8988T (cell line): ENCODE results near the gene UBALD2.
"Not testable (repeated sequence)": the region's sequence is repeated elsewhere in the genome, so short reads cannot be mapped to it uniquely, and the experiment has no call there.

Experiments used
- DNase-seq: peaks from one replicate; pipeline ENCODE4 v3.0.0; 2011

The UBALD2 gene

DNA sequence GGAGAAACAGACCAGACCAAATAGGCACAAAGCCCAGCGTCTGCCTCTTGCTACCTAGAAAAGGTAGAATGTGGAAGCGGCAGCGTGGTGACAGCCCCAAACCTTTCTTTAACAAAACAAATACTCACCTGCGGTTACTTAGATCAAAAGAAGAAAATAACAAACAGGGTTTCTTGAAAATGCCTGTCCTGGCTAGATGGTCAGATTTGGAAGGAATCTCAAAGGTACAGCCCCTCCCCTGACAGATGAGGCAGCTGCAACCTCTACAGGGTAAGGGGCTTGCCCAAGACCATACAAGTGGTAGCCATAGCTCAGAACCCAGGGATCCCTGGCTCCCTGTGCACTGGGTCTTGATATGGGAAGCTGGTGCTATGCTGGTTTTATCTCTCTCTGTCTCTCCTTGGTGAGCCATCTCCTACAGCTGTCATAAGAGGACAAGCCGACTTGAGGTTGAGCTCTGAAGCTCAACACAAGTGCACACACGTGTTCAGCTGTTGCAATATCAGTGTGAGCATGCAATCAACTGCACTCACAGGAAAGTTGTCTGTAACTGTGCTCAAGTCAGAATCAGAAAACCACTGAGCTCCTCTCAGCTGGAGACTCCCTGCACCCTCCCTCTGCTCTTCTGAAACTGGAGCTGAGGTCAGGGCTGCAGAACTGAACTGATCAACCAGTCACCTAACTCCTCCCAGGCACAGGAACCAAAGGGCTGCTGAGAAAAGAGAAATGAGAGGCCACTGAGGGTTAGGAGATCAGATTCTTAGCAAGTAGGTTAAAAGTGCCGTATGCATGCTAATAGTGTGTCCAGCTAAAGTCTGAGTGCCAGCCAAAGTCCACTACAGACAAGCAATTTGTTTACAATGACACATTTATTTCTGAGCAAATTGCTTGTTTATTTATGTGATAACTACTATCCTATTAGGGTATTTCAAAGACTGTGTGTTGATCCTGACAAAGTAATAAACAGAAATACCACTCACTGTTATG lies 18.8 kb upstream of the UBALD2 start:
- no peak for DNase-seq

DNA sequence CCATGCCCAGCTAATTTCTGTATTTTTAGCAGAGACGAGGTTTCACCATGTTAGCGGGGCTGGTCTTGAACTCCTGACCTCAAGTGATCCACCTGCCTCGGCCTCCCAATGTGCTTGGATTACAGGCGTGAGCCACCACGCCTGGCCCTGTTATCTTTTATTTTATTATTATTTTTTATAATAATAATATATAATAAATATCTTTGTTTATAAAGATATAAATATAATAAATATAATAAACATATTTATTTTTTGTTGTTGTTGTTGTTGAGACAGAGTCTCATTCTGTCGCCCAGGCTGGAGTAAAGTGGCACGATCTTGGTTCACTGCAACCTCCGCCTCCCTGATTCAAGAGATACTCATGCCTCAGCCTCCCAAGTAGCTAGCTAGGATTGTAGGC lies 17.8 kb upstream of the UBALD2 start:
- DNase-seq, result no peak

DNA sequence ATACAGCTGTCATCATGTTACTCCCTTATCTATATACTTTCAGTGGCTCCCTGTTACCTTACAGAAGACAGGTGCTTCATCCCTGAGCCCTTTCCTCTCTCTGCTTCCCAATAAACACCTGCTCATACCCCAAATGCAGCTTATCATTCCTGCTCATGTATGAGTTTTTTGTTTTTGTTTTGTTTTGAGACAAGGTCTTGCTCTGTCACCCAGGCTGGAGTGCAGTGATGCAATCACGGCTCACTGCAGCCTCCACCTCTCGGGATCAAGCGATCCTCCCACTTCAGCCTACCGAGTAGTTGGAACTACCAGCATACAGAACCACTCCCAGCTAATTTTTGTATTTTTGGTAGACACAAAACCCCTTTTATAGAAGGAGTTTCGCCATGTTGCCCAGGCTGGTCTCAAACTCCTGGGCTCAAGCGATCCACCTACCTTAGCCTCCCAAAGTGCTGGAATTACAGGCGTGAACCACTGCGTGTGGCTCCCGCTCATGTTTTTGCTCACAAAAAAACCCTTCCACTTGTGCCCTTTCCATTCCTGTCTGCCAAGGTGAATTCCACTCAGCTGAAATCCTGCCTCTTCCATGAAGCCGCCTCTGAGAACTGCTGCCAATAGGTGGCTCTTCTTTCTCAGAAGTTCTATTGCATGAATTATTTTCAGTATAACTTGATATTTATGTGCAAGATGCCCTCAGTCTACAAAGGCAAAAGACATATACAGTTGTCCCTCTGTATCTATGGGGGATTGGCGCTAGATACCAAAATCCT lies 16.9 kb upstream of the UBALD2 start:
- no peak for DNase-seq

DNA sequence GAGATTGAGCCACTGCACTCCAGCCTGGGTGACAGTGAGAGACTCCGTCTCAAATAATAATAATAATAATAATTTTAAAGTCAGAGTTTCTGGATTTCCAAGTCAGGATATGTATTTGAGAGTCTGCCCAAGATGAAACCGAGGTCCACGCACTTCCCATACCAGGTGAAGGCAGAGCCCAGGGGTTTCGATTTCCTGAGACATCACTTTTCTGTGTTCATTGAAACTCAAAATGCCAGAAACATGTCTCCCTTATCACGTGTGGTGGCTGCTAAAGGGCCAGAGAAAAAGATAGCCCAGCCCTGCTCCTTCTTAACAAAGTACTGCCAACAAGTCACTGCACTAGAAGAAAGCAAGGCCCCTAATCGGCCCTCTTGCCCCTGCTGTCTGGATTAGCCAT lies 15.0 kb upstream of the UBALD2 start:
- no peak for DNase-seq

DNA sequence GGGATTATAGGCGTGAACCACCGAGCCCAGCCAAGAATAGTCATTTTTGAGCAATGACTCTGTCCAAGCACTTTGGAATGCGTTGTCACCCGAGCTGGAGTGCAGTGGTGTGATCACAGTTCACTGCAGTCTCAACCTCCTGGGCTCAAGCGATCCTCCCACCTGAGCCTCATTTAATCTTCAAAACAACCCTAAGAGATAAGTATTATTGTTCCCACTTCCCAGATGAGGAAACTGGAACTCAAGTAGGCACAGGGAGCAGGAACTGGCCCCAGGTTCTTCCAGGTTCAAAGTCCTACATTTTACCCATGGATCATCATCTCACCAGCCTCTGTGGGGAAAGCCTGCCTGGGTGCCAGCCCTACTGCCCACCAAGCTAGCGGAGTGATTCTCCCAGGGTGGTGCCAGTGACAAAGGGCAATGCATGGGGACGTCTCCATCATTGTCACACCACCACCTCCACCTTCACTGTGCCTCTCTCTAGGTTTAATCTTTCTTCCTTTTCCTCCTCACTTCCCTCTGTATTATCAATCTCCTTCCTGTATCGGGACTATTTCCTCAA lies 13.6 kb upstream of the UBALD2 start:
- DNase-seq, result no peak

DNA sequence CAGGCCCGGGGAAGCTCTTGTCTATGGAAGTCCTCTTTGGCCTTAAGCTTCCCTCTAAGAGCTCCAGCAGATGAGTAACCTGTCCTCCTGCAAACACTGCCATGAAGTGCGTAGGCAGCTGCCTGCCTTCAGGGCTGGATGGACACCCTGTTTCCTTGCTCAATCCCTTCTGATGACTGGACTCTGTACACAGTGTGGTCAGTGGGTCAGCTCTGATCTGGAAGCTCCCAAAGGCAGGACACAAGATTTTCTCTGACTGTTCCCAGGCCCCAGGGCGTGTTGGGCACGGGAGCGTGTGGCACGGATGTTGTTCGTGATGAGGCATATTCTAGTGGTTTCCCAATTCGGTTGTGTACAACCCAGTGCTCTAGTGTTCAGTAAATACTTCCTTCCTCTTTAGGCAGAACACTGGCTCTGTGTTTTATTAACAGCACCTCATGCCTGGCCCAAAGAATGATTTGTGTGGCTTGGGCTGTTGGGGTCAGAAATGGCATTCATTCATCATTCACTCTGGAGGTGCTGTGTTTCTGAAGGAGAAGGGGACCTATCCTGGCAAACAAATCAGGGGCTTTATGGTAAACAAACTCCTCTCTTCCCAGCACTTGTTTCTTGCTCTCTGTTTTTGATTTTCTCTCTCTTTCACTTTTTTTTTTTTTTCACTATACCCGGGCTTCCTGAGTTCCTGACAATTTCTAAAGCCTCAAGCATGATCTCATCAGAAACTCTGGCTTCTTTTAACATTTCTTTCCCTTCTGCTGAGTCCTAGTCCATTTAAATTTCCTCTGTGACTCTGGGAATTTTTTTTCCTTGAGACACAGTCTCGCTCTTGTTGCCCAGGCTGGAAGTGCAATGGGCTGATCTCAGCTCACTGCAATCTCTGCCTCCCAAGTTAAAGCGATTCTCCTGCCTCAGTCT lies 12.9 kb upstream of the UBALD2 start:
- DNase-seq, result no peak

DNA sequence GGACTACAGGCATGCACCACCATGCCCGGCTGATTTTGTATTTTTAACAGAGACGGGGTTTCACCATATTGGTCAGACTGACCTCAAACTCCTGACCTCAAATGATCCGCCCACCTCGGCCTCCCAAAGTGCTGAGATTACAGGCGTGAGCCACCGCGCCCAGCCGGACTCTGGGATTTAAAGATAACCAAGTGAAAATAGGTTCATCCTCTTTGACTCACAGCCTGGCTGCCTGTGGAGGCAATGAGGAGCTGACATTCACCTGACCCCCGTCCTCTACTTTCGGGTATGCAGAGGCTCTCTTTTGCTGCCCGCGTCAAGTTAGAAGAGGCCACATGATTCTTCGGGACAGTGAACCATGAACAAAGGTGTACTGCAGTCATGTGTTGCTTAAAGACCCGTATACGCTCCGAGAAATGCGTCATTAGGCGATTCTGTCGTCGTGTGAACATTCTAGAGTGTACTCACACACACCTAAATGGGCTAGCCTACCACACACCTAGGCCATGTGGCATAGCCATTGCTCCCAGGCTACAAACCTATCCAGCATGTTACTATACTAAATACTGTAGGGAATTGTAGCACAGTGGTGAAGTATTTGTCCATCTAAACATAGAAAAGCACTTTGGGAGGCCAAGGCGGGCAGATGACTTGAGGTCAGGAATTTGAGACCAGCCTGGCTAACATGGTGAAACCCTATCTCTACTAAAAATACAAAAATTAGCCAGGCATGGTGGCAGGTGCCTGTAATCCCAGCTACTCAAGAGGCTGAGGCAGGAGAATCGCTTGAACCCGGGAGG lies 12.0 kb upstream of the UBALD2 start:
- not testable (repeated sequence) for DNase-seq

DNA sequence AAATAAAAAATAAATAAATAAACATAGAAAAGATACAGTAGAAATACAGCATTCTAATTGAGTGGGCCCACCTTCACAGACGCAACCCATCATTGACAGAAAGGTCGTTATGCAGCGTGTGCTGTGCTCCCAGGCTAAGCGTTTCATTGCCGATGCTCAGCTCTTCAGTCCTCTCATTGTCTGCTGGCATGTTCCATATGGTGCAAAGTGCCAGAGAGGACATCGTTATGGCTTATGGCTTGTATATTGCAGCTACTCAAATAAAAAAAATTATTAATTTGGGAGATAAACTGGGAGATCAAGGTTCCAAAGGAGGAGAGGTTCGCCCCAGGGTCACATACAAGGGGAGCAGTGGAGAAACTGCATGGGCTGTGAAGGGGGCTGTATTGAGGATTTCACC lies 11.3 kb upstream of the UBALD2 start:
- DNase-seq, result no peak

DNA sequence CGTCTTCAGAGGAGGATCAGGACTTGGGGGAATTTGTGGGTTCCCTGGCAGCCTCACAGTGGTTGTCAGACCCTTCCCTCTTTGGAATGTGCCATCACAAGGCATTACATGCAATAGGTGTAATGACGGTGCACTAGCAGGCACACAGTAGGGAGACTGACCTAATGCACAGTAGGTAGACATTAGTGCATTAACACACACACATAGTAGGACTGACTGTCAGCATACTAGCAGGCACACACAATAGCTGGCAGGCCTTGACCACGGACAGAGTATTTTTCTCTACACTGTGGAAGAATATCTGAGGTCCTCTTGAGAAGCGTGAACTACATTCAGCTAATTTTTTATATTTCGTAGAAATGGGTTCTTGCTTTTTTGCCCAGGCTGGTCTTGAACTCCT lies 10.9 kb upstream of the UBALD2 start:
- no peak for DNase-seq

DNA sequence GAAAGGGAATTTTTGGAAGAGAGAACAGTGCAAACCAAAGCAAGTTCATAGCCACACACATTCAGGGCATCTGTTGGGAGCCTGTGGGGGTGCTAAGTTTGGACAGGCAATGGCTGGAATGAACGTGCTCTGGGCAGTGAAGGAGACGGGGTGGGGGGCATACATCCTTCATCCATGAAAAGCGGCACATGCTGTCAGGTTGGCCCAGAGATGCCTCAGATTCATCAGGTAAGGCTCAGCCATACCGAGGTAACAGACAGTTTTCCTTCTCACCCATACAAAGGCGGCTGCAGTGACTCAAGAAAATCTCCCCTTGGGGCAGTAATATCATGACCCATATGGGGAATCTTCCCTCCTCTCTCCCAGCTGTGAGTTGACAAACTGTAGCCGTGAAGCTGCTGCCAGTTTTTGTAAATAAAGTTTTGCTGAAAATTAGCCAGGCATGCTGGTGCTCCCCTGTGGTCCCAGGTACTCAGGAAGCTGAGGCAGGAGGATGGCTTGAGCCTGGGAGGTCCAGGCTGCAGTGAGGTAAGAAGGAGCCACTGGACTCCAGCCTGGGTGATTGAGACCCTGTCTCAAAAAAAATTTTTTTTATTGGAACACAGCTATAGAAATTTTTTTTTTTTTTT lies 9.2 kb upstream of the UBALD2 start:
- DNase-seq, result no peak

DNA sequence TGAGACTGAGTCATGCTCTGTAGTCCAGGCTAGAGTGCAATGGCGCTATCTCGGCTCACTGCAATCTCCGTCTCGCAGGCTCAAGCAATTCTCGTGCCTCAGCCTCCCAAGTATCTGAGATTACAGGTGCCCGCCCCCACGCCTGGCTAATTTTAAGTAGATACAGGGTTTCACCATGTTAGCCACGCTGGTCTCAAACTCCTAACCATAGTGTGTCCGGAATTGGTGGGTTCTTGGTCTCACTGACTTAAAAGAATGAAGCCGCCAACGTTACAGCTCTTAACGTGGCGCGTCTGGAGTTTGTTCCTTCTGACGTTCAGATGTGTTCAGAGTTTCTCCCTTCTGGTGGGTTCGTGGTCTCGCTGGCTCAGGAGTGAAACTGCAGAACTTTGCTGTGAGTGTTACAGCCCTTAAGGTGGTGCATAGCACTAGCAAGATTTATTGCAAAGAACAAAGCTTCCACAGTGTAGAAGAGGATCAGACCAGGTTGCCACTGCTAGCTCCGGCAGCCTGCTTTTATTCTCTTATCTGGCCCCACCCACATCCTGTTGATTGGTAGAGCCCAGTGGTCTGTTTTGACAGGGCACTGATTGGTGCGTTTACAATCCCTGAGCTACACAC lies 8.6 kb upstream of the UBALD2 start:
- DNase-seq, result not testable (repeated sequence)

DNA sequence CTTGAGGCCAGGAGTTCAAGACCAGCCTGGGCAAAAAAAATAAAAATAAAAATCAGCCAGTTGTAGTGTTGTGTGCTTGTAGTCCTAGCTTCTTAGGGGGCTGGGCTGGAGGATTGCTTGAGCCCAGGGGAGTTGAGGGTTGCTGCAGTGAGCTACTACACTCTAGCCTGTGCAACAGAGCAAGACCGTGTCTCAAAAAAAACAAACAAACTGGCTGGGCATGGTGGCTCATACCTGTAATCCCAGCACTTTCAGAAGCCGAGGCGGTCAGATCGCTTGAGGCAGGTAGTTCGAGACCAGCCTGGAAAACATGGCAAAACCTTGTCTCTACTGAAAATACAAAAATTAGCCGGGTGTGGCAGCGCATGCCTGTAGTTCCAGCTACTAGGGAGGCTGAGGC lies 4.9 kb upstream of the UBALD2 start:
- DNase-seq, result no peak

DNA sequence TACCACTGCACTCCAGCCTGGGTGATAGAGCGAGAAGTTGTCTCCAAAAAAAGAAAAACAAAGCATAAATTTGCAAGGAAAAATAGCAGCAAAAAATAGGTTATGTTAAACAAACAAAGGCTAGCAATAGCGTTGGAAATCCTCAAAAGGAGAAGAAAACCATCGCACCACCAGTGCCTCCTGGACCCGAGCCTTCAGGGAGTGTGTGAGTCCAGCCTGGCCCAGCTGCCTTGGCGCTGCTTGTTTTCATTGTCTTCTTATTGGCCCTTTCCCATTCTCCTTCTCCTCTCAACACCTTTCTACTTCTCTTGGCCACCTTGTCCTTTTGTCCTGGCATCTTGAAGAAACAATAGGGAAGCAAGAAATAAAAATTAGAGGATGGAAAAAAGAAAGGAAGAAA lies 4.5 kb upstream of the UBALD2 start:
- DNase-seq, result no peak

DNA sequence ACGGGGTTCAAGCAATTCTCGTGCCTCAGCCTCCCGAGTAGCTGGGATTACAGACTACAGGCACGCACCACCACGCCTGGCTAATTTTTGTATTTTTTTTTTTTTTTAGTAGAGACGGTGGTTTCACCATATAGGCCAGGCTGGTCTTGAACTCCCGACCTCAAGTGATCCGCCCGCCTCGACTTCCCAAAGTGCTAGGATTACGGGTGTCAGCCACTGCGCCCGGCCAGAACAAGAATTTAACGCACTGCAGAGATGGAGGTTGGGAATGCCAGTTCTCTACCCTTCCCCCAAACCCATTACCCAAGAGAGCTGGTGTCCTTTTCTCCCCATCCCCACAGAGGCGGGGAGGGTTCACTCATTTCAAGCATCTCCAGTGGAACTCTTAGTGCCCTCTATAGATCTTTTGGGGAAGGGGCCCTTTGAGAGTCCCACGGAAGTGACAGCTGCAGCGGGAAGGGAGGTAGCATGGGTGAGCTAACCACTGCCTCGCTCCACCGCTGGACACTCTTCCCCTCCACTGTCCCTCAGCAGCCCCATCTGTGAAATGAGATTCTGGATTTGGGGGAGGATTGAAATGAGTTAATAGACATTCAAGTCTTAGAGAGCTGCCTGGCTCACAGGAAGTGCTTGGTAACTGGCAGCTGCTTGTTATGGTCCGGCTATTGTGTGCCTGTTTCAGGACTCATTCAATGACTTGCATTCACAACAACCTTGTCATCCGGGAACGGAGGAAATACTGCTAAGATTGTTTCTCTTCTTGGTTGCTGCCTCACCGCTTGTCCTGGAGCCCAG lies 3.5 kb upstream of the UBALD2 start:
- no peak for DNase-seq

DNA sequence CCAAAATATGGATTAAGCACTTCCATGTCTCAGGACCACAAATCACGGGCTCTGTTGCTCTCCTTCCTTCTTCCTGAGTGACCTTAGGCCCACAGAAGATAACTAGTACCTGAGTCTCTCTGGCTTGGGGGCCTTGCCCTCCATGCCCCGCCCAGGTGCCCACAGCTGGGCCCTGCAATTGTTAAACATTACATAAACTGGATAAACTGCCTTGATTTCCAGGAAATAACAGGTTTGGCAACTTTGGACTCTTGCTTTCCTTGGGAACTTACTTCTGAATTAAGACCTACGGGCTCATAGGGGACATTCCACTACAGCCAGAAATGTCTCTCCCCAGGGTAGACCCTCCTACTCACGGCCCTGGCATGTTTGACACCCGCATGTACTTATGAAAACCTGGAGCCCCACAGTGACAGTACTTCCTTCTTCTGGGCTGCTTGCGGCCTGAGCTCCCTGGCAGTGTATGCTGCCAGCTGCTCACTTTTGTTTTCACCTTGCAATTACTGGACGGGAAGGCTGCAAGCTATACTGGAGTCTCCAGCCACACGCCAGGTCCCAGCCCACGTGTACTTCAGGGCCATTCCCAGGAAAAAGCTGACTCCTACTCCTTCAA lies 2.3 kb upstream of the UBALD2 start:
- DNase-seq, result no peak

DNA sequence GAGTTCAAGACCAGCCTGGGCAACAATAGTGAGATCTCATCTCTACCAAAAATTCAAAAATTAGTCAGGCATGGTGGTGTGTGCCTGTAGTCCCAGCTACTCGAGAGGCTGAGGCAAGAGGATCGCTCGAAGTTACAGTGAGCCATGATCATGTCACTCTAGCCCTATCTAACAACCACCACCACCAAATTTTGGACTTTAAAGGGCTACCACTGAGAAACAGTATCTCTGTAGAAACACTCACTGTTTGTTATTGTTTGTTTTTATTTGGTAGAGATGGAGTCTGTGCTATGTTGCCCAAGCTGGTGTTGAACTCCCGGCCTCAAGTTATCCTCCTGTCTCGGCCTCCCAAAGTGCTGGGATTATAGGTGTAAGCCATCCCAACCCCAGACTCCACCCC lies 1.3 kb upstream of the UBALD2 start:
- DNase-seq, result no peak

DNA sequence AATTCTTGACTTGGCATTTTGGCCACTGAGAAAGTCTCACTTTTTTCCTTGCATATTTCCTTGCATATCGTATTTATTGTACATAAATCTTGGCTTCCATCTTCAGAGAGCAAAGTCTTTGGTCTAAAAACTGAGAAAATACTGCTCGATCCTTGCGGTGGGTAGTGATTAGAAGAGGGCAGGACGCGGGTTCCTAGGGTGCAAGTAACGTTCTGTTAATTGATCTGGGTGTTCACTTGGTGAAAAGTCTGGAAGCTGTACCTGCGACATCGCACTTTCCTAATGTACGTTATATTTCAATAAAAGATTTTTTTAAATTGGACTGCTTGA lies 758 bp upstream of the UBALD2 start:
- no peak for DNase-seq

DNA sequence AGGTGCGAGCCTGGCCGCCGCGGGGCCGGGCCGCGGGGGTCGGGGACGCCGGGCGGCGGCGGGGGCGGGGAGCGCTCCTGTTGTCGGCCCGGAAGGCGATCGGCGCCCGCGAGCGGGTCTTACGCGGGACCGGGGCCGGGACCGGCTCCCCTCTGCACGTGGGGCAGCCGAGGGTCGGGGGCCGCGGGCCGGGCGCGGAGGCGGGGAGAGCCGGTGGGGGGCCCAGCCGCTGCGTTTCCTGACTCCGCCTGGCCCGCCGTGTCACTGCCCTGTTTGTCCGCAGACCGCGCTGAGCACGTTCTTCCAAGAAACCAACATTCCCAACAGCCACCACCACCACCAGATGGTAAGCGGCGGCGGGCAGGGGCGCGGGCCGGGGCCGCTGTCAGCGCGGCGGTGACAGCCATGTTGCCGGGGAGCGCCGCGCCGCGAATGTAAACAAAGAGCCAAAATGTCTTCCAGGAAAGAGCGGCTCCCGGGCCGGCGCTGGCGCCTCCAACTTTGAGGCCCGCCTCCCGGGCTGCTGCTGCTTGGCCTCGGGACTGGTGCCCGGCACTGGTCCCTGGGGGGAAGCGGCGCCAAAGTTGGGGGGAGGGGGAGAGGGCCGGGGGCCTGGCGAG lies 586 bp downstream of the UBALD2 start:
- DNase-seq, result no peak

DNA sequence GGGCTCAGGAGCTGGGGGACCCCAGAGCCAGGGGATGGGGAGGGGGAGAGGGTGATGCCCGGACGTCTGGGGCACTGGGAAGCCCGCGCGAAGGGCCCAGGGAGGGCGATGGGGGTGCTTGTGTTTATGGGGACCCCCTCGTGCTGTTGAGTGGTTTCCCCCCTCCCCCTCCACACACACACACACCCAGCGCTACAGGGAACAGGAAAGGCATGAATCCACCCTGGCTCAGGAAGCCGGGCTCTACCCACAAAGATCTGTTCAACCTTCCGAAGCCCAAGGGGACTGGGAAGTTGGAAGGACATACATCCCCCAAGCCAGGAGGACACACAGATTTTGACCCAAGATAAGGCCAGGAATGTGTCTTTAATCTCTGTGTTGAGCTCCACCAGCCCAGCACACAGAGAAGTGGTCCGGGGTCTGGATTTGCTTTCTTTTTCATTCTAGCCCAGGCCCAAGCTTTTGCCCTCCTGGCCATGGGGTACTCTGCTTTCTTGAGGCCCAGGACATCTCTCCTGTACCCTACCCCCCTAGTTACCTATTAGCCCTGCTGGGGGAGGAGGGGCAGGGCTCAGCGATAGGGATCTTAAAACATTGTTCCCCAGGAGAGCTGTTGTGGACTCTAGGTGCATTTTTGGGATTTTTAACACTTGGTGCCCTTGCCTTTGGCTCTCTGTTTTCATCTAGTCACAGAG lies 1.2 kb downstream of the UBALD2 start:
- DNase-seq, result no peak
